Measurements from ENCODE around the gene APCDD1.

Gene APCDD1

DNA sequence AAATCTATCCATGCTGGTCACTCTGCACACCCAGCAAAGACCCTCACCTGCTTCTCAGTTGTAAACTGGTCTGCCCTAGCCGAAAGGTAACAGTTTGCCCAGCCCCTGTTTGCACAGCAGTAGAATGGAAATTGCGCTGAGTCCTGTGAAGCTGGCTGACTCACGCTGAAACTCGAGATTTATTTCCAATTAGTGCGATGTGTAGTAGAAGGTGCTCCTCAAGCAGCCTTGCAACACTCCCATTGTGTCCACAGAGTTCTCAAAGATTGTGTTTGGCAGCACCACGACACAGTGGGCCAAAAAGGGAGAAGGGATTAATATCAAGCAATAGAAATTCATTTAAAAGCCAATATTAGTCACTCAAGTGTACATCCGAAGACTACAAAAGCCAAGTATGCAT lies 21.7 kb upstream of the APCDD1 start:
- no peak for DNase-seq

DNA sequence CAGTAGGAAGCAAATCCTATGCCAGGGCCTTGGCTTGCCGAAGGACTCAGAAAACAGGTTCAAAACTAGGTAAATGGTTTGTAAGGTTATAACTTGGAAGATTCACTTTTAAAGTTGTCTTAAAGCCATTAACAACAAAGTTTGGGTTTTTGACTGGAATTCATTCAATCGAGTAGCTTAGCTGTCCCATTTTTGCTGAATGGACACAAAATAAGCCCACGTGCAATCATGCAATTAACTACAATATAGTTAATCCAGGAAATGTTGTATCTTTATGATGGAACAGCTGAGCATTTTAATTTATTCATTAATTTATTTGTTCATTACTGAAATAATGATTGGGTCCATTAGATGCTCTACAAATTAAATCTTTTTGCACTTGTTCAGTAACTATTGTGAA lies 18.3 kb upstream of the APCDD1 start:
- DNase-seq, result no peak

DNA sequence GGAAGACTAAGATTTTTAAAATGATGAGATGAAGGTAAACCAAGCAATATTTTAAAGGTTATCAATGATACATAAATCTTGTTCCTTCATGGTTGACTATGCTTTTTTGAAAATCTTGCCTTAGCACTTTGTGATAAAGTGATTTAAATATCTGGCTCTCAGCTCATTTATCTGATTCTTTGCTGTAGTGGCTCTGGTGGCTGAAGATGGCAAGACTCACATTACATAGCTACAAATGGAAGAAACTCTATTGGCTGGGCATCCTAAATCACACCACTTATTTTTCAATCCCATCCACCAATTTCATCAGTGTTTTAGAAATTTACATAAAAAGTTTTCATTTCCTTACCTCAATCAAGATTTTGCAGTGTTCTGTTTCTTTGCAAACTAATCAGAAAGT lies 16.6 kb upstream of the APCDD1 start:
- no peak for DNase-seq

DNA sequence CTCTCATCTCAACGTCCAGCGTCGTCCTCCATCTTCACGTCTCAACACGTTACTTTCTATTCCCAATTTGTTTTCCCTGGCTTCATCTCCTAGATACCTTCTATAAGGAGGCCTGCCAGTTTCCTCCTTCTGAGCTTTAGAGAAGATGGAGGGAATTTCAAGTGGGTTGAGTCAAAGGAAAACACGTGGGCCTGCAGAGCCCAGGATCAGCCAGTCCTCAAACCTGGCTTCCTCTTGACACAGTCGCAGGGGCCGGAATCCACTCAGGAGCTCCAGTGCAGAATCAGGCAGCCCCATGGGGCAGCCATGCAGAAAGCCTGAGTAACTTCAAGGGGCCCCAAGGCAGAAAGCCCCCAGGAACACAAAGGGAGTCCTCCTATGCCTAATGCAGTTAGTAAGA lies 14.5 kb upstream of the APCDD1 start:
- no peak for DNase-seq

DNA sequence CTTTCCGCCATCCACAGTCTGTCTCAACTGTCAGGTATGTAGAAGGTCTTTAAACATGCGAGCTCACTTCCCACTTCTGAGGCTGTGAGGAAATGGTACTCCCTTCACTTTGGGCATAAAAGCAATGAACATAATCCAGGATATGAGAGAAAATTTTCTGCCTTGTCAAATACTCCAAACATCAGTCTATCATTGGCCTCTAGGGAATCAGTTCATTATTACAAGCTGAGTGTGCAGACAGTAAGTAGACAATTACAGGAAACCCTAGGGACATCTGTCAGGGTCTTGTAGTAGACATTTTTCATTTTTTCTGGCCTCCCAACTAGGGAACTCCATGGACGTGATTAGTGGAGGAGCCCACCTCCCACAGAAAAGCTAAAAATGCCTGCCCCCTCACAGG lies 13.6 kb upstream of the APCDD1 start:
- no peak for DNase-seq

DNA sequence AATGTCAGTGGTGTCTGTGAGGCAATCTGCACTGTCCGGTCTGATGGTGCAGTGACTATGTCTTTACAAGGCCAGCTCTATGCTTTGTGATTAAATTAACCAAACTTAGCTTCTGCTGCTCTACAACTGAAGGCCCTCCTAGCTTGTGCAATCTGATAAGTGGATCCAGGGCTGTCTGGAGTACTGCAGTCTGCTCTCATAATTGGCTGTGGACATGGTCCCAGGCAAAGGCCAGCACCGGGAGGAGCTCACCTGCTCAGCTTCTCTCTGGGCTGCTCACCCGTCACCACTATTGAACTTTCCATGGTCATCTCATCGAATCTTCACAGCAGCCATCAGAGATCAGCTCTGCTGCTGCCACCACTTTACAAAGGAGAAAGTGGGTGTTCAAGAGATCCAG lies 13.0 kb upstream of the APCDD1 start:
- no peak for DNase-seq

DNA sequence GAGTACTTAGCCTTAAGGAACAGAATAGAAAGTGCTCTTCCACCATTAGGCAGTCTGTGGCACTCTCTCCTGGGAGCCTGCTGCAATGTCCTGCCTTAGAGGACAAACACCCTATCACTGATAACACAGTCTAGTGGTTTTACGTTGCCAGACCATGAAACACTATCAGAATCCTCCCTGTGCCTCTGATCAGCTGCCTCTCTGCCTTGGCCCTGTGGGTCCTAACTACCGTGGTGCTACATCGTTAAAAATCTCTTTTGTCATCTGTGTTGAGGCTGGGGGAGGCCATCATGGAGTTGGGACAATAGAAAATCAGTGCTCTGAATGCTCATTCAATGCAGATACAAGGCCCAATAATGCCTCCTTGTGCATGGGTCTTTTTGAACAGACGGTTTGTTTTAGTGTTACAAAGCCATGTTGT lies 11.9 kb upstream of the APCDD1 start:
- DNase-seq, result no peak

DNA sequence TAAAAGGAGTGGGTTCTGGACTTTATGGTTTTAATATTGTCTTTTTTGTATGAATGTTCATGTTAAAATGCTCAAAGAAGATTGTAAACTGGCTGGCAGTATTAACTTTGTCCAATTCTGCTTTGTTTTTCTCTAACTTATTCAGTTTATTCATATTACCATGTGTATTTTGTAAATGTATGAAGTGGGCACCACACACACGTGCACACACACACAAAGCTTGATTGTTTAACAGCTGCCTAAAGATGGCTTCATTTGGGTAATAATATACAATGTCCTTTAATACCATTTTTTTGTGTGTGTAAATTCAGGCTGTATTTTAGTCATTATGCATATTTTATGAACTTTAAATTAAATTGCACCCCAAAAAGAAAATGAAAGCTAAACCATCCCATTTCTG lies 11.4 kb upstream of the APCDD1 start:
- no peak for DNase-seq

DNA sequence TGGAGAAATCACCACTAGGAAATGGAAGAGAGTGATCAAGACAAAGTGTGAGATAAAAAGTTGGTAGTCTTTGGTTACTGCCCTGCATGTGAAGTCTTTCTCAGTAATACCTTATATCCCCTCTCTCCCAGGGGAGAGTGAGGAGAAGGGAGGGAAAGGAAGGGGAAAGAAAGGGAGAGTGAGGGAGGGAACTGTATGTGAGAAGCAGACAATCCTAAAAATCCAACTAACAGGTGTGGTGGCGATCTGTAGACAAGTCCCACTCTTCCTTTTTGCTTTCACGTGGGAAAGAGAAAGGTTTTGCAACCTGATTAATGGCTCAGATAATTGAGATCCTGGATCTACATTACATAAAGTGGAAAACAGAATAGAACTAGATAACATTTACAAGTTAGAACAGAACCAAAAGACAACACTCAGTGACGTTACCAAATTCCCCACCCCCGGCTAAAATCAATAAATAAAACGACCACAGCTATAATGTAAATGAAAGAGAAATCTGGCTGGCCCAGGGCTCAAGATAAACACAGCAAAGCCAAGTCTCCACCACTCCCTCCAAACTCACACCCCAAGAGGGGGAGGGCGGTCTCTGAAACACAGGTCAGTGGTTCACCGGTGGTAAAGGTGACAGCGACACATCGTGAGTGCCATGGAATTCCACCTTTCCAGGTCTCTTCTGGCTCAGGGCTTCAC lies 10.0 kb upstream of the APCDD1 start:
- DNase-seq, result no peak

DNA sequence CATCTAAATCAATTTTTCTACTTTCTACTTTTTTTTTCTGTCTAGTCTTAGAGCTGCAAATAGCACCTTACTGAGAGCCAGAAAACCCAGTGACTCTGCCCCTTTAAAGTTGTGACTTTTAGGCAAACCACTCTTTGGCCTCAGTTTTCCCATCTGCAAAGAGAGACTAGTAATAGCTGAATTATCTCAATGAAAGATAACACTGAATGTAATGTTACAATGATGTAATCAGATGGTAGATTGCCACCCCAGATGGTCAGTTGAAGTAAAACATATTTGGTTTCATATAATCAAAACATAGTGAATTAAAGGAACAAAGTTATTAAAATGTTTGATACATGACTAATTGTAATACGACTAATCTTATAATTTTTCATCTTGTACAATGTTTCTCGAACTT lies 5.0 kb upstream of the APCDD1 start:
- no peak for DNase-seq

DNA sequence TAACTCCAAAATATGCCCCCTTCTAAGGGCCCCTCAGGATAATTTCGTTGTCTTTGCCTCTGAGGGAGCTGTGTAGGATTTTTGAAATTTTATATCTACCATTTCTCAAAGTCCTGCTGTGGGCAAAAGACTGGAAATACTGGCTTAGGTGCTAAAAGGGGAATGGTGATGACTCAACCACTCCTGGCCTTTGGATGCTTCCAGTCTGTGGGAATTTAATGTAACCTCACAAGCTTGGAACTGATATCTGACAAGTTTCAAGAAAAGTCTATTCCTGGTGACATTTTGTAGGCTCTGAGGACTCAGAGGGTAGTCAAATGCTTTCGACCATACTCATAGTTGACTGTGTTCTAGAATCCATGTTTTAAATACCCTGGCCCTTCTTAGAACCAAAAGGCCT lies 3.4 kb upstream of the APCDD1 start:
- DNase-seq, result no peak

DNA sequence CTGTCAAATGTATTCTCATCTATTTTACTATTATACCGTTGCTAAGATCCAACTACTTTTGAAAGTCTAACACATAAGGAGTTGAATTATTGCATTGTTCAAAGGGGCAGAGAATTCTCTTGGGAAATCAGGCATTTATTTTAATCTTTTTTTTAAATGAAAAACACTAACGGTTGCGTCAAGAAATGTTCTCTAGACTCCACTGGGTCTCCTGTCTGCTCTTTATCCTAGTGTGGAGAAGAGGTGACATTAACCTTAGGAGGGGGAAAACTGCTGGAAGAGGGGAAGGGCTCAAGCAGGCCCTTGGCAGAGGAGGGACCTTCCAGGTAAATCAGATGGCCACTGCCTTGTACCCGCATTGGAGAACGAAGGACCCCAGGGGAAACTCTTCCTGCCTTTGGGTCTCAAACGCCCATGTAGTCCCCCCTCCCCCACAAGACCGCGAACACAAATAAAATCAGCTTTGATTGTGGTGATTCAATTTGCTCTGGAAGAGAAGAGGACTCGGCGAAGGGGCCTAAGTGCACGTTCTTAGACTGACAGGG lies 1.1 kb upstream of the APCDD1 start:
- DNase-seq, result no peak

DNA sequence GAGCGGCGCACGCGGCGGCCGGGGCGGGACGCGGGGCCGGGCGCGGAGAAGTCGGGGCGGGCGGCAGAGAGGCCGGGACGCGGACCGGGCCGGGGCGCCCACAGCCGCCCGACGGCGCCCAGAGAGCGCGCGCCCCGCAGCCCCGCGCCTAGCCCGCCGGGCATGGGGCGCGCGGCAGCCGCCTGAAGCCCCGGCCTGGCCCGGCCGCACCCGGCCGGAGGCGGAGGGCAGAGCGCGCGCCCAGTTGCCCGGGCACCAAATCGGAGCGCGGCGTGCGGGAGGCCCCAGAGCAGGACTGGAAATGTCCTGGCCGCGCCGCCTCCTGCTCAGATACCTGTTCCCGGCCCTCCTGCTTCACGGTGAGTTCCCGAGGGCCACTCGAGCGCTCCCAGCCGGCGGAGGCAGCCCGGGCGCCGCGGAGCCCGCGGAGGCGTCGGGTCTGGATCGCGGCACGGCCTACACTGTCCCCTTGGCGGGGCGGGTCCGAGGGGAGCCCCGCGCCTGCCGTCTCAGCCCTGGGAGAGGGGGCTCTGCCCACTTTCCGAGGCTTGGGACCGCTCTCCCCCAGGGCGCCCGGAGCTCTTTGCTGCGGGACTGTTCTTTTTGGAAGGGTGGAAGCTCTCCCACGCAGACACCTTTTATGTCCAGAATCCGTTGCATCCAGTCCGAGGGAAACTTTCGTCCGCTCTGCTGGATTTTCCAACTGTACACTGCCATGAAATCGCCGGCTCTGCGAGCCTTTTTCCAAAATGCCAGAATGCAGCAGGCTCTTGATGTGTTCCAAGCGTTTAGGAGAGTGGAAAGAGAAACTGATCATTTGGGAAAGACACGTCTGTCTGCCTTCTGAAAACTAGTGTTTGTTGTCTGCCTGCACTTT lies 484 bp downstream of the APCDD1 start:
- no peak for DNase-seq

DNA sequence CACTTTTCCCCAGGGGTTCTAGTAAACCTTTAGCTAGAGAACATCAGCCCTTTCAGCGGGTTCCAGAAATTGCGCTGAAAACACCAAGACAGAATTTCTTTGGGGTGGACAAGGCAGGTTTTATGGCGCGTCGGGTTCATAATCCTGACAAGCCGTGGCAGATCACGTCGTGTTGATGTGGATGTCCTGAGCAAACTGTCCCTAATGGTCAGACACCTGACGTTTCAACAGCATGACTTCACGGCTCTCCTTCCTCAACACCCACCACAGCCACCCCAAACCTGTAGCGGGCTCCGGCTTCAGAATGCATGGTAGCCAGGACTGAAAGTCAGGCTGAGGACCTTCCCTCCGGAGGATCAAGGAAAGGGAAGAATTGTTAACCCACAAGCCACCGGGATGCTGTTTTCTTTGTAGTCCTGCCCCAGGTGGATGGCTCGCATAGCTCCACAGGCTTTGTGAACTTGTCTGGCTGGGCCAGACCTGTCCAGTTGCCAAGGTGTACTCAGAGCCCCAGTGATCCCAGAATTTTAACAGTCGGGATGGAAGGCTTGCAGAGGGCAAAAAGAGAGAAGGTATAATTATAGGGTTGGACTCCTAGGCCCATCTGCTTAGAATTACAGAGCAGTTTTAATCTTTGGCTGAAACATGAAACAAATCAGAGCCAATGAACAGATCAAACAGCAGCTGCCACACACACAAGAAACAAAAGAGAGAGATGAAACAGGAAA lies 1.5 kb downstream of the APCDD1 start:
- no peak for DNase-seq

DNA sequence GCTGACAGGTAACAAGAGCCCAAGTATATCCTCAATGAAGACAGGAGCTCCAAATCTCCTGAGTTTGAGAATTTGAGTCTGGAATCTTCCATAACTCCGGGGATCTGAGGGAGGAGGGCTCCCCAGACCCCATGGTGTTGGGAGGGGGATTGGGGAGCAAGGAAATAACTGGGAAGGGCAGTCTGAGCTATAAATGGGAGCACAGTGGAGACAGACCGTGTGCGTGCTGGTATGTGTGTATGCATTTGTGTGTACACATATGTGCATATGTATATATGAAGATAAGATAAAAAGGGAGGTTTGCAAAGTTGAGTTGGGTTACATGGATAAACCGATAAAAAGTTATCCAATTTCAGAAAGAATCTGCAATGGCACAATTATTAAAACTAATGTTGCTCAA lies 2.3 kb downstream of the APCDD1 start:
- no peak for DNase-seq

DNA sequence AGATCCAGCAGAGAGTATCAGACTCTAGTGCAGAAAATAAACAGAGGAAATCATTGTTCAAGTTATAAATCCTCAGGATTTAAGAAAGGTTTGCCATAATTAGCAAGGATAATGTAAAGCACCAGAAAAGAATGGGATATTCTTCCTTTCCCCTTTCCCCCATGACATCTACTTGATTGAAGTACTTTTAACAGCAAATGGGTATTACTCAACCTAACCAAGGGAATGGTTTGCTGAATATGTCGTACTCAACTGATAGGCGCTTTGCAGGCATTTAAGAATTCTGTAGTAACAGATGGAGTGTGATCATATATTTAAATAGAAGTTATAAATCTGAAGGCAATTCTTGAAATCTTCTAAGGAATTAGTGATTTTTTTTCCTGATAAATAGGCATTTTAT lies 2.7 kb downstream of the APCDD1 start:
- no peak for DNase-seq

DNA sequence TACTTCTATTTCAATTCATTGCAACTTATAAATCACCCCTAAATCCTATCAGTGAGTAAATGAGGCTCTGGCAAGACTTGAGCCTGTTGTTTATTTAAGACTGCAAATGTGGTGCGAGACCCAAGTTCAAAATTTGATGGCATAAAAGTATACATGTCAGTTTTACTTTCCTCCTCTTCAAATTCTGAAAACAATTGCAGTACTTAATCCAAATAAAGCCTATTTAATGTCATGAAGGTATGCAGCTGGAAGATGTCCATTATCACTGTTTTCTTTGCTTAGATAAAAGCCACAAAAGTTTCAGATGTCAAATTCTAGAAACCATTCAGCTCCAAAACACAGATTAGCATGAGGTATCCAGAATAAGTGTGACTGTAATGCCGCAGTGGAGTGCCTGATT lies 3.3 kb downstream of the APCDD1 start:
- DNase-seq, result no peak

DNA sequence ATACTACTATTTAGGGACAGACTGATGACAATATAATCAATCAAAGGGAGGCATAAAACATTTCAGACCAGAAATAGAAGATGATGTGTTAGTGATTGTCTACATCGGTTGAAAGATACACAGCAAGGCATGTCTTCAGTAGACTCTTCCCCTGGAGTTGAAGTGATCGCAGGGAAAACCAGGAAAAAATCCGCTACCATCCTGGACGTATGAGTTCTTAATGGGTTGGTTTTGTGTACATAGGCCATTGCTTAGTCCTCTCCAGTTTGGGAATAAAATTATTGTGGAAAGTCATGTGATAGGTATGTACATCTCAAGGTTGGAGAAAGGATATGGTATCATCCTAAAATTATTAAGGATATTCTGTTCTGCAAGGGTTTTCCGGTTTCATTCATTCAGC lies 4.3 kb downstream of the APCDD1 start:
- DNase-seq, result no peak

DNA sequence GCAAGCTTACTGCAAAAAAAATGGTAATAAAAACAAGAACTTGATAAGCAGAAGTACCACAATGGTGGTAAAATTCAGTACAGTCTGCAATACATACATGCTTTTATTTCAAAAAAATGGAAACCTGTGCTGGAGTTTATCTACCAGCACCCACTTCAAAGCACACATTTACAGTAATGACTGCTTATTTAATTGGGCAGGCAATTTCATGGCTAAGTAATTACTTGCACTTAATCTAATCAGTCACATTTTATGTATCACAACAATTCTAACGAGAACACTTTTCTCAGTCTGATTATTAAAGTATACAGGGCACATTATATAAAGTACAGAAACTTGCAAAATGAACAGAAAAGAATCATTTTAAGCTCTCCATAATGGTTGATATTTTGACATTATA lies 5.2 kb downstream of the APCDD1 start:
- DNase-seq, result no peak

DNA sequence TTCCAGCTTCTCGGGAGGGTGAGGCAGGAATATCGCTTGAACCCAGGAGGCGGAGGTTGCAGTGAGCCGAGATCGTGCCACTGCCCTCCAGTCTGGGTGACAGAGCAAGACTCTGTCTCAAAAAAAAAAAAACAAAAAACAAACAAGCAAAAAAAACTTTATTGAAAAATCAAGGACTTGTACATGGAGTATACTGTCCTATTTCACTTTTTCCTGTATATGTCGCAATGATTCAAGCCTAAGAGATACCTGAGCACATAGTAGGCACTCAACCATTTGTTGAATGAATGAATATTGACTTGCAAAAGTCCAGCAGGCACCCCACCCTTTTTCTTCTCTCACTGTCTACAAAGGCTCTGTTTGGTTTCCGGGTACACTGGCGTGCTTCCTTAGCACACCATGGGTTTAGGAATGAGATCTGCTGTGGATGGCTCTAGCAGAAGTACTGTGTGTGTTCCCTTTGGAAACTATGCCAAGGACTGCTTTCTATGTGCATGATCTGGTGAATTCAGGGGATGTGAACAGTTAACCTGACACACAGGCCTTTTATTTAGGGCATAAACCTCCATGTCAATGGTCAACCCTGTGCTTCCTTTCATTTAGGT lies 6.1 kb downstream of the APCDD1 start:
- no peak for DNase-seq

DNA sequence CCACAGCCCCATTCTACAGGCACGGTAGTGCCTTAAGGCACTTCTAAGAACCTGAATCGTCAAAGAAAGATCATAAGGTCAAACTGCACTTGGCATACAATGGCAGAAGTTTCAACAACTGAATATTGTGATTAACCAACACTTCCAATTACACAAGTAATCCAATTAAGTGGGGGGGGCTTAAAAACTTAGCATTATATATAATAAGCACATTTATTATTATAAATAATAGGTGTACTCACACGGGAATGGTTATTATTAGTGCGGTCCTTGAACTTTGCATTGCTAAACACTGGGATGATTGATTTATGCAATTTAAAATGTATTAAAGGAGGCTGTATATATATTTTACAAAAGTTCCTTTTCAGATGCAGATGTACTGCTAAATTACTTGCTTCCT lies 7.6 kb downstream of the APCDD1 start:
- no peak for DNase-seq

DNA sequence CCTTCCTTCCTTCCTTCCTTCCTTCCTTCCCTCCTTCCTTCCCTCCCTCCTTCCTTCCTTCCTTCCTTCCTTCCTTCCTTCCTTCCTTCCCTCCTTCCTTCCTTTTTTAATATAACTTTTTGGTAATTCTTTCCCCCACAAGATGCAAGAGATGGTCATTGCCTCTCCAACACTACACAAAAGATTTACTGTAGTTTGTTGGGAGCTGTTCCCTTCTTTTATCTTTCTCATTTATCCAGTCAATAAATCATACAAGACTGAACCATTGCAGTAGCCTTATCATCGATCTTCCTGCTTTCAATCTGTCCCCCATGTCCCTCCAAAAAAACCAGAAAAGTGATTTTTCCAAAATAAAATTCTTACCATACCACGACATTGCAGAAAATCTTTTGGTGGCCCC lies 8.2 kb downstream of the APCDD1 start:
- no peak for DNase-seq

DNA sequence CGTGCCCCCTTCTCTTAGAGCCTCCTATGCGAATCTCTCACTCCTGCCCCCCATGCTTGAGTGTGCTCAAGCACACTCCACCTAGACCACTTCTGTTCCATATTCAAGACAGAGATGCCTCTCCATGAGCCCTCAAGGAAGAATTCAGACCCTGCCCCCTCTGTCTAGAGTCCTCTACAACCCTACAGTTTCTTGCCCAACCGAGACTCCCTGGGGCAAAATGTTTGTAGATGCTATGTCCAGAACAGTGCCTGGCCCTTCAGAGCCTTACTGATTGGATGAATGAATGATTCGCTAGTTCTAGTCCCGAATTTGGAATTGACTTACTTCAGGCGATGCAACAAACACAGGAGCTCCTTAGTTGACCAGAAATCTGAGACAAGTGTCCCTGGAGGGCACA lies 8.7 kb downstream of the APCDD1 start:
- DNase-seq, result no peak
